ENCODE results near the gene TMEM213.

Gene TMEM213

DNA sequence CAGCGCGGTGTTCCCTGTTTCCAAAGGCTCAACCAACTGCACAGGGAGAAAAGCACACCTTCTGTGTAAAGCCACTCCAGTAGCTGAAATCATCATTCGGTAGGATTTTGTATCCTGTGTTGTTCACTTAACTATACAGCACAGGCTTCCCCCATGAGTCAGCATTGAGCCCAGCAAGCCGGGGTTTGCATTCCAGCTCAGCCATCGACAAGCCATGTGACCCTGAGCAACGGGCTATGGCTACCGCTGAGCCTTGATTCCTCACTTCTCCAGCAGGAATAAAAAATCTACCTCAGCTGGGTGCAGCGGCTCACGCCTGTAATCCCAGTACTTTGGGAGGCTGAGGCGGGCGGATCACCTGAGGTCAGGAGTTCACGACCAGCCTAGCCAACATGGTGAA, 44.3 kb downstream of the TMEM213 start:
- Histone ChIP-seq H3K9ac (ENCODE audit: low read depth, low read length) (no peak overlapping the region), H3K9me3 (ENCODE audit: control insufficient read depth, insufficient read depth, low read length) (no peaks in the 10 kb centered on the region), H3K4me1 (ENCODE audit: insufficient read depth, low read length) (peaks cover 8% of the 10 kb centered on the region), H3K36me3 (ENCODE audit: insufficient read depth, low read length) (no peaks in the 10 kb centered on the region)

DNA sequence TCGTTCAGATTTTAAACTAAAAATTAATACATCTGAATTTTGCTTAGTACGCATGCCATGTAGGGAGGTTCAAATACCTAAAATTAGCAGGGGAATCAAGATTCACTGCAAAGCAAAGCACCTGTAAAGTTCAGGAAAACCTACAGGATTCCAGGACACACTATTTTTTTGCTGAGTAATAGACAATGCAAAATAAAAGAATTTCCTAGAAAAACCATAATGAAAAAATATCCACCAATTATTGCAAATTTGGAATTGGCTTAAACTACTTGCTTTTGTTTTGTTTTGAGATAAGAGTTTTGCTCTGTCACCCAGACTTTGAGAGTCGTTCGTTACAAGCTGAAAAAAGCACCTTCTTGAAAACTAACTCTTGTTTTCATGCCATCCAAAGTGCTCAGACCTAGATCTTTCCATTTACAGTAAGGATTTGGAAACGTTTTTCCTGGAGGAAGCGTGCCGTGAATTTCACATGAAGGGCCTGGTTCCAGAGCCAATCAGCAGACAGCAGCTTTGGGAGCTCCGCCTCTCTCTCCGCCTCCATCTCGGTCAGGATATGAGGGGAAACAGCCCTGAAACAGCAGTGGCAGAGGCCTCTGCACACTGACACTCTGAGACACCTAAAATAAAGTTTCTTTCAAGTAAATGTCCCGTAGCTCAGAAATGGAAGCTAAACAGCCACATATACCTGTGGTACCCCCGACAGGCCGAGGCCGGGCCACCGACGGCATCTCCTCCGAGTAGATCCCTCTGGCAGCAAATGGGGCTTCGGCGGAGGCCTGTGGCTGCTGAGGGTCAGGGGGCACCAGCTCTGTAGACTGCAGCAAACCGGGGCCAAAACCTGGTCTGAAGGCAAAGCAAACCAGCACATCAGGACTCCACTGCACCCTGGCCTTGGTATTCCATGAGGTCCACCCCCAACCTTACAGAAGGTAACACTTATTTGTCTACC, 46.1 kb downstream of the TMEM213 start:
- peaks cover 8% of the 10 kb centered on the region for H3K4me1 ChIP-seq (ENCODE audit: insufficient read depth, low read length)
- H3K9ac ChIP-seq (ENCODE audit: low read depth, low read length) = no peak overlapping the region
- H3K36me3 ChIP-seq (ENCODE audit: insufficient read depth, low read length) = no peaks in the 10 kb centered on the region
- no peaks in the 10 kb centered on the region for H3K9me3 ChIP-seq (ENCODE audit: control insufficient read depth, insufficient read depth, low read length)

GRCh38 chr7:138845711-138846110, 47.9 kb downstream of the TMEM213 start:
- H3K9ac ChIP-seq (ENCODE audit: low read depth, low read length) = no peak overlapping the region
- H3K36me3 ChIP-seq (ENCODE audit: insufficient read depth, low read length) = no peaks in the 10 kb centered on the region
- no peaks in the 10 kb centered on the region for H3K9me3 ChIP-seq (ENCODE audit: control insufficient read depth, insufficient read depth, low read length)
- H3K4me1 ChIP-seq (ENCODE audit: insufficient read depth, low read length) = peaks cover 8% of the 10 kb centered on the region

GRCh38 chr7:138848056-138848980, 50.5 kb downstream of the TMEM213 start:
- no peaks in the 10 kb centered on the region for H3K9me3 ChIP-seq (ENCODE audit: control insufficient read depth, insufficient read depth, low read length)
- H3K36me3 ChIP-seq (ENCODE audit: insufficient read depth, low read length) = no peaks in the 10 kb centered on the region
- H3K4me1 ChIP-seq (ENCODE audit: insufficient read depth, low read length) = peaks cover 7% of the 10 kb centered on the region
- no peak overlapping the region for H3K9ac ChIP-seq (ENCODE audit: low read depth, low read length)

DNA sequence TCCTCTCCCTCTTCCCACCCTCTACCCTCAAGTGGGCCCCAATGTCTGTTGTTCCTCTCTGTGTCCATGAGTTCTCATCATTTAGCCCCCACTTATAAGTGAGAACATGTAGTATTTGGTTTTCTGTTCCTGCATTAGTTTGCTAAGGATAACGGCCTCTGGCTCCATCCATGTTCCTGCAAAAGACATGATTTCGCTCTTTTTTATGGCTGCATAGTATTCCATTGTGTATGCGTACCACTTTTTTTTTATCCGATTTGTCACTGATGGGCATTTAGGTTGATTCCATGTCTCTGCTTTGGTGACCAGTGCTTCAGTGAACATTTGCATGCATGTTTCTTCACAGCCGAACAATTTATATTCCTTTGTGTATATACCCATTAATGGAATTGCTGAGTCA, 51.9 kb downstream of the TMEM213 start:
- H3K36me3 ChIP-seq (ENCODE audit: insufficient read depth, low read length) = no peaks in the 10 kb centered on the region
- peaks cover 12% of the 10 kb centered on the region; the same call in 1 of the 2 replicates for H3K4me1 ChIP-seq (ENCODE audit: insufficient read depth, low read length)
- no peak overlapping the region for H3K9ac ChIP-seq (ENCODE audit: low read depth, low read length)
- no peaks in the 10 kb centered on the region for H3K9me3 ChIP-seq (ENCODE audit: control insufficient read depth, insufficient read depth, low read length)

DNA sequence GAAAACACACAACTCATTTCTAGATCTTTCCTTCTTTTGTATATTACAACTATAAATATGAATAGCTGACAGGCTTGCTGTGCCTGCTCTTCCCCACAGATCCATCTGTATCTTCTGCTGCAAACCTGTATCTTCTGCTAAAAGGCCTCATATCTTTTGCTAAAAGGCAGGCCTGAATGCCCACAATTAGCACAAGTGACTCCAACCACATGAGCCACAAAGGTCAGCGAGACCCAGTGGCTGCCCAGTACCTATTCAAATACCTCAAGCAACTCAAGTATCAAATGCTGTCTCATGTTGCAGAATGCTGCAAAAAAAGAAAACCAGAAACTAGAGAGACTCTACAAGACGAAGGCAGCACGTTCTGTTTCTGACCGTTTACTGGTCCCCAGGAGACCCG, 54.7 kb downstream of the TMEM213 start:
- Histone ChIP-seq H3K9me3 (ENCODE audit: control insufficient read depth, insufficient read depth, low read length) (no peaks in the 10 kb centered on the region), H3K9ac (ENCODE audit: low read depth, low read length) (no peak overlapping the region), H3K36me3 (ENCODE audit: insufficient read depth, low read length) (no peaks in the 10 kb centered on the region), H3K4me1 (ENCODE audit: insufficient read depth, low read length) (peaks cover 12% of the 10 kb centered on the region; the same call in 1 of the 2 replicates)

- H3K36me3 ChIP-seq (ENCODE audit: insufficient read depth, low read length) = 0 out of 2 replicates have a peak, but pooled peaks cover 4% of the 10 kb centered on the region
- H3K9ac ChIP-seq (ENCODE audit: low read depth, low read length) = no peak overlapping the region
- no peaks in the 10 kb centered on the region for H3K9me3 ChIP-seq (ENCODE audit: control insufficient read depth, insufficient read depth, low read length)
- H3K4me1 ChIP-seq (ENCODE audit: insufficient read depth, low read length) = peaks cover 12% of the 10 kb centered on the region; the same call in 1 of the 2 replicates
Observed at GRCh38 chr7:138853448-138853847, 55.7 kb downstream of the TMEM213 start.

DNA sequence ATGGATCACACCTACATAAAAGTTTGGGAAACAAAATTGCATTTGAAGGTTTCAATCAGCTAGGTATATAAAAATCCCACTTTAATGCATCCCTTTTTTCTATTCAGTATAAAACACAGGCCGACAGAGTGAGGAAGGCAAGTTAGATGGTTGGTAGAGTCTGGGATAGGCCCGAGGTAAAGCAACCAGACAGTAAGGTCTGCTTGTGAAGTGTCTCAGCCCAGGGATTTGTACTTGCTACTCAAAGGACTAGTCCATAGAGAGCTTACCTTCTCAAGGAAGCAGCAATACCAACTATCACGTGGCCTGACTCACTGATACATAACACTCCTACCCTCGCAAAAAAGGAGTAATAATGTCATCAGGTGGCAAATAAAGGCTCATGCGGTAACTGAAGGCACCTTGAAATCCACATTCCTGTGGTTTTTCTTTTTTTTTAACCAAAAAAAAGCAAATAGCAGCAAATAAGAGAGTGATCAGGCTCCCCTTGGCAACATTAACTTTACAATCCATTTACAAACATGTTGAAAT, 56.4 kb downstream of the TMEM213 start:
- Histone ChIP-seq H3K9ac (ENCODE audit: low read depth, low read length) (no peak overlapping the region), H3K4me1 (ENCODE audit: insufficient read depth, low read length) (peaks cover 12% of the 10 kb centered on the region; the same call in 1 of the 2 replicates), H3K9me3 (ENCODE audit: control insufficient read depth, insufficient read depth, low read length) (no peaks in the 10 kb centered on the region), H3K36me3 (ENCODE audit: insufficient read depth, low read length) (0 out of 2 replicates have a peak, but pooled peaks cover 4% of the 10 kb centered on the region)

DNA sequence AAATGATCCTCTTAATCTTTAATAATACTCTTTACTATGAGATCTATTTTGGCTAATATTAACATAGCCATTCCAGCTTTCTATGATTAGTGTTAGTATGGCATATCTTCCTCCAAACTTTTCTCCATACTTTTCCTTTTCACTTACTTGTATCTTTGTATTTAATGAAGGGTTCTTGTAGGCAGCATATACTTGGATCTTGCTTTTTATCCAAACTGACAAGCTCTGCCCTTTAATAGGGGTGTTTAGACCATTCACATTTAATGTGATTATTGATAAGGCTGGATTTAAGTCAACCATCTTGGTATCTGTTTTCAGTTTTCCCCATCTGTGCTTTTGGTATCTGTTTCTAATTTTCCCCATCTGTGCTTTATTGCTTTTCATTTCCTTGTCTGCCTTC, 59.9 kb downstream of the TMEM213 start:
- Histone ChIP-seq H3K36me3 (ENCODE audit: insufficient read depth, low read length) (0 out of 2 replicates have a peak, but pooled peaks cover 4% of the 10 kb centered on the region), H3K4me1 (ENCODE audit: insufficient read depth, low read length) (peaks cover 12% of the 10 kb centered on the region; the same call in 1 of the 2 replicates), H3K9me3 (ENCODE audit: control insufficient read depth, insufficient read depth, low read length) (no peaks in the 10 kb centered on the region), H3K9ac (ENCODE audit: low read depth, low read length) (no peak overlapping the region)

DNA sequence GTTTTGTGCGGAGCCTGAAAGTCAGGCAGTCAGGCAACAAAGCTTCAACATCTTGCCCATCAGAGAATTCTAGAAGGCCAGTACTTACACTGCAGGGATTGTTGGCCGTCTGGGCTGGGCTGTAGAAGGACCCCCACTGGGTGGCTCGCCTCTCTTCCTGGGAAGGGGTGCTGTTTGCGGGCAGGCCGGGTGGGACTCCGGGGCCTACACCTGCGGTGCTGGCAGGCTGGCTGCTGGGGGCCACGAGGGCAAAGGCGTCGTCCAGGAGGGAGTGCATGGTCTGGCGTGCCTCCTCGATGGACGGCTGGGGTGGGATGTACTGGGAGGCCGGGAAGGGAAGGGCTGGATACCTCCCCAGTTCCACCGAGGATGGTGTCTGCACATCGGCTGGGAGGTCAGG, 63.3 kb downstream of the TMEM213 start:
- Histone ChIP-seq H3K4me1 (ENCODE audit: insufficient read depth, low read length) (no peaks in the 10 kb centered on the region), H3K36me3 (ENCODE audit: insufficient read depth, low read length) (0 out of 2 replicates have a peak, but pooled peaks cover 4% of the 10 kb centered on the region), H3K9ac (ENCODE audit: low read depth, low read length) (no peak overlapping the region), H3K9me3 (ENCODE audit: control insufficient read depth, insufficient read depth, low read length) (no peaks in the 10 kb centered on the region)

DNA sequence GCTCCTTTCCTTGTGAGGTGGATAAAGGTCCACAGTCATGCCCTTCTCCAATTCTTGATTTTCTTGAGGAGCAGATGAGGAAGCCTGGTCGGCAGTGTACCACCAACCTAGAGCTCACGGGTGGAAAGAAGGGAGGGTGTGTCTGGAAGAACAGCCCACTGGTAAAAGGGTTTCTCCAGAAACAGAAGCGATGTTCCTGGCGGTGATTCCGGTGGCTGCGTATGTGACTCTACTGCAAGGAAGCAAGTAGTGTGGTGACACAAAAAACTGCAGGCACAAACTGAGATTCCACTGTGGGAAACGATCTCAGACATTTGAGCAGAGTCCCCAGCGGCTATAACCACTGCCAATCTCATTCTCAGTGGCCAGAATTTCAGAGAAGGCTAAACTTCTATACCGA, 66.1 kb downstream of the TMEM213 start:
- Histone ChIP-seq H3K9ac (ENCODE audit: low read depth, low read length) (no peak overlapping the region), H3K9me3 (ENCODE audit: control insufficient read depth, insufficient read depth, low read length) (no peaks in the 10 kb centered on the region), H3K36me3 (ENCODE audit: insufficient read depth, low read length) (no peaks in the 10 kb centered on the region), H3K4me1 (ENCODE audit: insufficient read depth, low read length) (no peaks in the 10 kb centered on the region)

DNA sequence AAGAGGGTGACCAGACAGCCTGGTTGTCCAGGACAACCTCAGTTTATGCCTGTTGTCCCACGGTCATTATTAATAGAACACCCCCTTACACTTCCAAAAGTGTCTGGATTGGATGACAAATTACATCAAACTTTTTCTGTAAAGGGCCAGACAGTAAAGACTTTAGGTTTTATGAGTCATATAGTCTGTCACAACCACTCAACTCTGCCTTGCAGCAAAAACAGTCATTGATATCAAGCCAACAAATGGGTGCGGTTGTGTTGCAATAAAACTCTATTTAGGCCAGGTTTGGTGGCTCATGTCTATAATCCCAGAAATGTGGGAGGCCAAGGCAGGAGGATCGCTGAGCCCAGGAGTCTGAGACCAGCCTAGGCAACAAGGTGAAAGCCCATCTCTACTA, 66.9 kb downstream of the TMEM213 start:
- Histone ChIP-seq H3K9me3 (ENCODE audit: control insufficient read depth, insufficient read depth, low read length) (no peaks in the 10 kb centered on the region), H3K36me3 (ENCODE audit: insufficient read depth, low read length) (no peaks in the 10 kb centered on the region), H3K4me1 (ENCODE audit: insufficient read depth, low read length) (no peaks in the 10 kb centered on the region), H3K9ac (ENCODE audit: low read depth, low read length) (no peak overlapping the region)

DNA sequence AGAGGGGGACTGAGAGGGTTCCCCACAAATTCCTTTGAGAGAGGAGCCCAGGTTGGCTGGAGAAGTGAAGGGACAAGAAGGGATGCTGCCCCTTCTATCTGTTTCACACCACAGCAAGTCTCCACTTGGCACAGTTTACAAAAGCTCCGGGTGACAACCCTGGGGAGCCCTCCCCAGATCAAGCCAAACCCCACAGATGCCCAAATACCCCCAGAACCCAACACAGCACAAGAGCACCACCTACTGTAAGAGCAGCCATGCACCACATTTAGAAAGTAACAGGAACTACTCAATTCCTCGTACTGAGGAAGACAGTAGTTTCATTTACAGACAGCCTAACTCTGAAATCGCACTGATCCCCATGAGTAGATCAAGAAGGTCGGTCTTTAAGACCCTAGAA, 68.0 kb downstream of the TMEM213 start:
- H3K36me3 ChIP-seq (ENCODE audit: insufficient read depth, low read length) = no peaks in the 10 kb centered on the region
- no peaks in the 10 kb centered on the region for H3K9me3 ChIP-seq (ENCODE audit: control insufficient read depth, insufficient read depth, low read length)
- no peak overlapping the region for H3K9ac ChIP-seq (ENCODE audit: low read depth, low read length)
- H3K4me1 ChIP-seq (ENCODE audit: insufficient read depth, low read length) = no peaks in the 10 kb centered on the region

GRCh38 chr7:138866353-138866752, 68.6 kb downstream of the TMEM213 start:
- no peaks in the 10 kb centered on the region for H3K9me3 ChIP-seq (ENCODE audit: control insufficient read depth, insufficient read depth, low read length)
- no peaks in the 10 kb centered on the region for H3K4me1 ChIP-seq (ENCODE audit: insufficient read depth, low read length)
- H3K9ac ChIP-seq (ENCODE audit: low read depth, low read length) = no peak overlapping the region
- H3K36me3 ChIP-seq (ENCODE audit: insufficient read depth, low read length) = no peaks in the 10 kb centered on the region
